Fibroblast of skin of right quadriceps (primary cell): Measurements from ENCODE around the gene SERPING1.
"Not testable (repeated sequence)": the region's sequence is repeated elsewhere in the genome, so short reads cannot be mapped to it uniquely, and the experiment has no call there.

Experiments
- DNase-seq: peaks from one replicate; pipeline ENCODE4 v3.0.0-alpha.2; 2013

SERPING1 gene

DNA sequence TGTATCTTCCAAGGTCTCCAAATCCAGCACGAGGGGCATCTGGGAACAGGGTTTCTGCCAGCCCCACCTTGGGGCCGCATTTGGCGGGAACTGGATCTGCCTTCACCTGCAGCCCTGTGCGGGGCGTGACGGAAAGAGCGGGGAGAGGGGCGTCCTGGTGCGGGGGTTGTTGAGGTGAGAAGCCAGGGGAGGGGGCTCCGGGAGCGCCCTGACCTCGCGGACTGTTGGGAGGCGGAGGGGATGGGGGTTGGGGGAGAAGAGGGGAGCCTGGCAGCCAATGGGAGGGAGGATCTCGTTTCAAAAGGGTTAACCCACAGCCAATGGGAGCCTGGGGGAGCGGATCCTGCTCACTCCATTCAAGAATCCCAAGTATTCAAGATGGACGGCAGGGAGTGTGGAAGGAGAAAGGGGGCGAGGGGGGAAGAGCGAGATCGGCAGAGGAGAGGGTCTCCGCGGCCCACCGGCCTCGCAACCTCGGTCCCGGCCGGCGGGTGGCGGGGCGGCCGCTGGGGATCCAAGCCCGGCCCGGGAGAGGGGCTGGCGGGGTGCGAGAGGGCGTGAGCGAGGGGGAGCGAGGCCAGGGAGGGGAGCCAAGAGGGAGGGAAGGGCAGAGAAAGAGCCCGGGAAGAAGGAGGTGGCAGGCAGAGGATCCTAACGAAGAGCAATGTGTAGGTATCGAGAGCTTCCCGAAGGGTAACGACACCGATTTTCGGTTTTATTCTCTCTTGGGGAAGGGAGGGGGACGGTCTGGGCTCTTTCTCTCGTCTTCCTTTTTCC is 40.7 kb downstream of the SERPING1 start:
- peak; percentile 92 for DNase-seq

DNA sequence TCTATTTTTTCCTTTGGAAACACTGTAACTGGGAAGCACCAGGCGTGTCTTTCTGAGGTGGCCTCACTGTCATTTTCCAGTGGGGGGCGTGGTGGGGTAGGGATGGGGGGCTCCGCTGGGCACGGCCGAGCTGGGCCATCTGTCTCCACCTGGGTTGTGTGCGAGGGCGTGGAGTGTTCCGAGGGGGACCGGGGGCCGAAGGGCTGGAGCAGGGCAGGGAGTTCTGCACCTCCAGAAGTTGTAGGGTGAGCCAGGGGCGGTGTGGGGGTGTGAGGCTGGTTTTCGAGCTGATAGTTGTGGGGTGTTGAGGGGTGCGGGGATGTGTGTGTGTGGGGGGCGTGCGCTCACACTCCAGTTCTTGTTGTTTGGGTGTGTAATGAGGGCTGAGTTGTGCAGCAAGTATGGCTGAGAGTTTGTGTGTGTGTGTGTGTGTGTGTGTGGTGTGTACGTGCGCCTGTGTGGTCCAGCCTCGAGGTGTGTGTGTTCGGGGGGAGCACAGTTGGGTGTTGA is 41.4 kb downstream of the SERPING1 start:
- no peak for DNase-seq

DNA sequence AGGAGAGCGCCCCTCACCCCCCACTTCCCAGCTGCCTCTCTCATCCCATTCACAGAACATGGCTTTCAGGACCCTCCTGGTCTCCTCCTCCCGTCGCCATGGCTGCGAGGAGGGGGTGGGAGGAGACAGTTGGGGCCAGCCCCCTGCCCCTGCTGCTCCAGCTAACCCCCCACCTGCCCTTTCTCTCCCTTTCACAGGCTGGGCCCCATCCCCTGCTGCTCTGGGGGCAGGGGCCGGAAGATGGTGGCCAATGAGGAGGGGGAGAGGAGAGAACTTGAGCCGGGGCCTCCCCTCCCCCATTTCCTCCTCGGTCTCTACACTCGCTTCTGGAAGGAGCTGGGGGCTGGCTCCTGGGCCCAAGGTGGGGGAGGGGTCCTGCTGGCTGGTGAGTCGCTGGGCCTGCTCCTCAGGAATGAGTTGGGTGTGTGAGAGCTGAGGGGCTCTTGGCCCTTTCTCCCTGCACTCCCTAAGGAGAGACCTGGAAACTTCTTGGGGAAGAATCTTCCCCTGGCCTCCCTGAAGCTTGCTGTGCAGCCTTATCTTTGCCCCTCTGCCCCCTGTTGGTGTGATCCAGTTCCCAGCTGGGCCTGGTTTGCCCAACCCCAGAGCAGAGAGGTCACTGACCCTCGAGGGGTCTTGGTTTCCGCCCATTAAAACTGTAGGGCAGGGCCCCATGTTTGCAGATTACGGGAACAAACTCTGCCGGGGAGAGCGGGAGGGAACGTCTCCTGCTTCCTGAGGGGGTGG is 42.0 kb downstream of the SERPING1 start:
- peak; percentile 98 for DNase-seq

DNA sequence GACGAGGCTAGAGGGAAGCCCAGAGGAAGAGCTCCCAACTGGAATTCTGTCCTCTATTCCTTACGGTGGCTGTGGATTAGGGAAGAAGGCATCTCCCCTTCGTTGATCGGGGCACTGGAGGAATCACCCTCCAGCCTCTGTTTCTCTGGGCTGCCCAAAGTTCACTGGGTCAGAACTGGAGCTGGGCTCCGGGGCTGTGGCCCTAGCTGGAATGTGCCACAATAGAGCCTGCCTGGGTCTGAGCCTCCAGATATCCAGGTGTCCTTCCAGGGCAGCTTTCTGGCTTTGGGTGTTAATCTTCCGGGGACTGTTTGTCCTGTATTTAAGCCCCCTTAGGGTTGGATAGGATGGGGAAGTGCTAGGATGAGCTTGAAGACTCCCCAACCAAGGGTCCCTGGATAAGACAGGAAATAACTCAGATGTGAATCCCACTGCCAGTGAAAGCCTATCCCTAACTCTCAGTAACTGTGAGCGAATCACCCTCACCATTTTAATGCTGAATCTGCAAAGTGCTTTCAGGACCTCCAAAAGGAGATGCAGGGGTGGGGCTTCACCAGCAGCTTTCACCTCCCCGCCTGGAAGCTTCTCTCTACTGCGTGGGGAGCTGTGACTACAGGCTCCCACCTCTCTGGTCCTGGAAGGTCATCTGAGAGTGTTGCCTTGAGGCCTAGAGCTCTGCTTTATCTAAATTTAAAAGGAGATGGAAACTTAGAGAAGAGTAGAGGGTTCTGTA is 42.7 kb downstream of the SERPING1 start:
- DNase-seq, result no peak

DNA sequence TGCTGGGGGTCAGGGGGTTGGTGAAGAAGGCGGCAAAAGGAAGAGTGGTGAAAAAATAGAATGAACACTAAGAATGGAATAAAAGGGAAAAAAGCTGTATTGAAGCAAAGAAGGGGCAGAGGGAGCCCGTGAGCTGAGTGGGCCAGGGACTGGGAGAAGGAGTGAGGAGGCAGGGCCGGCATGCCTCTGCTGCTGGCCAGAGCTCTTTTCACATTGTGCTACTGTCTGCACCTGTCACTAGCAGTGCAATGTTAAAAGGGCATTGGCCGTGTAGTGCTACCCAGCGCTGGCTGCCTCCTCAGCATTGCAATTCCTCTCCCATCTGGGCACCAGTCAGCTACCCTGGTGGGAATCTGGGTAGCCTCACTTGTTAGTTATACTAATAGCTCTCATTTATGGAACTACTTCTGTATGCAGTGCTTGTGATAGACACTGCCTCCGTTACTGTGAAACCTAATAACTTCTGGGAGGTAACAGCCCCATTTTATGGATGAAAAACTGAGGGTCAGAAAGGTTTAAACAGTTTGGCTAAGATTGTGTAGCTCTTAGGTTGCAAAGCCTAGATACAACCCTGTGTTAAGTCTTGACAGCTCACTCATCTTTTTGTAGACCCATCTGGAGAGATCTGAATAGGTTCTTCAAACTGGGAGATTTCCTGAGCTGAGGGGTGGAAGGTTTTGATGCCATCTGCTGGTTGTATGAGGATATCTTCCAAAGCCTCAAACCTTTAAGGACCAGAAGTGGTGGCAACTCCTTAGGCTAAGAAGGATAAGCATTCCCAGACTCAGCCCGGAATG is 43.7 kb downstream of the SERPING1 start:
- DNase-seq, result peak; percentile 64

DNA sequence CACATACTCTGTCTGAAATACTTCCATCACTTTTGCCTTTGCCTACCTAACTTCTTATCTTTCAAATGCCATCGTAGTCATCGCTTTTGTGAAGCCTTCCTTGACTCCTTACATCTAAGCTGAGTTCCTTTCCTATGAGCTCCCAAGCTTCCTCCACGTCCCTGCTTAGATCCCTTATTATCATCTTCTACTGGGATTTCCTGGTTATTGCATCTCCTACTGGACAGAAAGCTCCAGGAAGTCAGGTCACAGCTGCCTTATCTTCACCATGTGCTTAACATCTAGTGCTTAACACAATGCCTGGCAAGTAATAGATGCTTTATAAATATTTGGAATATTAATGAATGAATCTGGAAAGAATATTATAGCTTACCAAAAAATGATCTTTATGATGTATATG is 46.3 kb downstream of the SERPING1 start:
- no peak for DNase-seq

DNA sequence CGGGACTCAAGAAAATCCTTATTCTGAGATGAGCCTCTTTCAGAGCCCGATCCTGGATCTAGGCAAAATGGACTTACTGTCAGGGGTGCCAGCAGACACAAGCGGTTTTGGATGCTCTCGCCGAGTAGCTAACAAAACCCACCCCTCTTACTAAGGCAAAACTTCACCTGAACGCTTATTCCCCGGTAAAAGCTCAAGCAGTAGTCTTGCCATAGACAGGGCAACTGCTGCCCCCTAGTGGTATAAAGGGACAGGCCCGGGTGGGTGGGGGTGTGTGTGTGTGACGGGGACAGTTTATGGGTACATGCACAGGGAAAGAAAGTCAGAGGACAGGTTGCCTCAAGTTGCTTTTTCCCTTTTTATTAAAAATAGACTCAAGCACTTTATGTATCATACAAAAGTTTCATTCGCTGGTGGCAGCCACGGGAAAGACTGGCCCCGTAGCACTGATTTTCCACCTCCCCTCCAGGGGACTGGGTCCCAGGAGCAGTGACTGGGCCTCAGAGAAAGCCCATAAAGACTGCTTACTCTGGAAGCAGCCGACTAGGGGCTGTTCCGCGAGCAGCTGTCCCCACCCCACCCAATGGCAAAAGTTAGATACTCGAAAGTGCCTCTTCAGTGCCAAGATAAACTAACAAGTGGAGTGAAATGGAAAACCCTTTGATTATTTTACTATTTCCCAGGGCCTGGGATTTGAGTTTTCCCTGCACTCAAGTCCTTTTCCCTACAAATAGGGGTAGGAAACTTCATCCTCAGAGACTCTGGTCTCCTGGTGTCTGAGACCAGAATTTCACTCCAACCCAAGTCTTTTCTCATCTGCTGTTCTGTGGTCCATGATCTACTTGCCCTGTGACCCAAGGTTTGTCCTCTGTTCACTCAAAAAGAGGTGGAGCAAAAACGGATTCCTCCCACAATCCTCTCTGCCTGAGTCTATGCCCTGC is 47.5 kb downstream of the SERPING1 start:
- DNase-seq, result peak; percentile 68

DNA sequence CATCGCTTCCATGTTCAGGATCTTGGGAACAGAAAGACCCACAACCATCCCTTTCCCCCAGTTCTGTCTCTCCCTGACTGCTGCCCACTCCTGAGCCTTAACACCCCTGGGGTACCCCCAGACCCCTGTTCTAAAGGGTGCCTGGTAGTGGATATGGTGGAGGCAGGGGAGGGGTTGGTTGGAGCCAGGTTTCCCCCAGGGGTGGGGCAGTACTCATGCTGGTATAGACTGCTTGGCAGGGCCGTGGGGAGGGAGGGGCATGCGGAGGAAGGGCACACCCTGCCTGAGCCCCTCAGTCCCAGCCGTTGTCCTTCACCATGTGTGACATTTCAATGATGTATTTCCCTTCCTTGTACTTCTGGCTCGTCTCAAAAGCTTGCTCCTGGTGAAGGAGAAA is 48.2 kb downstream of the SERPING1 start:
- no peak for DNase-seq

DNA sequence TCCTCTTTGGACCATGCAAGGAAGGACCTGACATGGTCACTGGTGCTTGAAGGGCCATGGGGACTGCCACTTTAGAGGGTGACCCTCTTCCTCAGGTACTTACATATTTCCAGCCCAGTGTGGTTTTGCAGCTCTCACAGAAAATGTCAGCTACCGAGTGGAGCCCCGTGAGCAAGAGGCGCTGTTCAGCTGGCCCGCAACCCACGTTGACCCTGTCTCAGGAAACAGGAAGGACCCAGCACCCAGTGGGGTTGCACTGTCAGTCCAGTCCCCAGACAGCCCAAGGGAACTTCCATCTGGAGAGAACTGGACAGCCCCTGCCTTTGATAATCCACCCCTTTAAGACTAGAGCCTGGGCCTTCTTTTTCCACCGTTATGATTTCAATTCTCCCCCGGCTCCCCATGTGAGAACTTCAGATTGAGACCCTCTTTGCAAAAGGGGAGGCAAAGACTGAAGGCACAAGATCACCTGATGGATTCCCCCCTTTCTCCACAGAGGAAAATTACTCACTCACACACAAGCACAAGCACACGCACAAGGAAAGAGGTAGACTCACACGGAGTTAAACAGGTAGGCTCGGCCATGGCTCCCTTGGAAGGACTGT is 48.8 kb downstream of the SERPING1 start:
- no peak for DNase-seq

DNA sequence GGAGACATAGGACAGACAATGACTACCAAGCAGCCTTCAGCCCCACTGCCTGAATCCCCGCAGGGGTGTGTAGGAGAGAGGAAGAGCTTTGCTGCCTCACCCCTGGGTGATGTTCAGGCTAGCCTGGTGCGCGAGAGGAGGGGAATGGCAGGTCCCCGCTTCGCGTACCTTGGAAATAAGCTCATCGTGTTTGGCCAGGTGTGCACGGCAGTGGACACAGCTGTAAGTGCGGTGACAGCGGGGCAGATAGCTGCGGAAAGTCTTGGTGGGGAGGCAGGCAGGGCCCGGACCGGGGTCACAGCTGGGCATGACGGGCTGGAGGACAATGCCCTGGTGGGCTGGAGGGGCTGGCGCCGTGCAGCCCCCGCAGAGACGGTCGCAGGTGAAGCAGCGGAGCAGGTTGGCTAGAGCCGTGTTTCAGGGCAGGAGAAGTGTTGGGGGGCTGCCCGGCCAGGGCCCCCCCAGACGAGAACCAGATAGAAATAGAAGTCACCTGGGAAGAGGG is 49.4 kb downstream of the SERPING1 start:
- DNase-seq, result no peak

DNA sequence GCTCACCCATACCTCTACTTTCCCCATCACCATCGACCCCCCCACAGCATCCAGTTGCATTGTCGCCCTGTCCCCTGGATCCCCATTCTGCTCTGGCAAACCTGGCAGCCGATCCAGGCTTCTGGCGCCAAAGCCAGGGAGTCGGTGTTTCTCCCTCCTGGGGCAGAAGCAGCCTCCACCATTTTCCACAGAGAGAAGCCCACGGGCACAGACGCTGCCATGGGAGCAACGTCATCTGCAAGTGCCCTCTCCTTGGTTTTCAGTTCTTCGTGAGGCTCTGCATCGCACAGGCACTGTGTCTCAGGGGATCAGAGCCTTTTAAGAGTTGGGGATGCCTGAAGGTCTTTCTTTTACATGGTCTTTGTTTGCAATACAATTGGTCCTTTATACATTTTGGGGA is 49.9 kb downstream of the SERPING1 start:
- no peak for DNase-seq

DNA sequence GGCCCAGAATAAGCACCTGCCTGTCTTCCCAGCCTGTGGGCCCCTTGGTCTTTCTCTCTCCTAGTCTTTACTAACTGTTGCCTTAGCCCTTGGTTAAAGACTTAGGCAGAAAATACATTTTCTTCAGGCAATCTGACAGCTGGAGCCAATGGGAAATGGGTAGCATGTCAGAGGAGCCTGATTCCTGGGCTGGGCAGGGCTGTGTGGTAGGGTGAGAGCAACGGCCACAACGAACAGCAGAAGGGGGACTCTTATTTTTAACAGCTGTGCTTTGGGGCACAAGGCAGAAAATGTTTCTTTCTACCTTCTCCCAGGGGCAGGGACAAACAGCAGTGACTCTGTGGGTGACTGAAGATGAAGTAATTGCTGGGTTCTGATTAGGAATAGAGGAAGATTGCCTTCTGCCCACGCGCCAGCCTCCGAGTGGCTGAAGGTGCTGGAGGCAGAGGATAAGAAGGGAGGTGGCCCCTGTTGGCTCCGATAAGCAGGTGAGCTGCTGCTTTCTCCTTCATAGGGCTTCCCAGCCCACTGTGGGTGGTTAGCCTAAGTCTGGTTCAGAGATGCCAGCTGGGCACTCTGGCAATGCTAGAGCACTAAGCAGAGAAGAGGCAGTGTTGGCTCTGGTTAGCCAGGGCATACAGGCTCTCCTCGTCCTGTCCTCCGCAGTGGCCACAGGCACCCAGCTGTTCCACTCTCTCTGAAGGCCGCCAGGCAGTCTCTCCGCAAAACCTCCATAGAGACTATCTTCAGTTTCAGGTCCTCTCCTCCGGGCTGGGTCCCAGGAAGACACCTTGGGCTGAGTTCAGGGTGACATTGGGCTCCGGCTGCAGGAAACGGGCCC is 50.7 kb downstream of the SERPING1 start:
- DNase-seq, result no peak

DNA sequence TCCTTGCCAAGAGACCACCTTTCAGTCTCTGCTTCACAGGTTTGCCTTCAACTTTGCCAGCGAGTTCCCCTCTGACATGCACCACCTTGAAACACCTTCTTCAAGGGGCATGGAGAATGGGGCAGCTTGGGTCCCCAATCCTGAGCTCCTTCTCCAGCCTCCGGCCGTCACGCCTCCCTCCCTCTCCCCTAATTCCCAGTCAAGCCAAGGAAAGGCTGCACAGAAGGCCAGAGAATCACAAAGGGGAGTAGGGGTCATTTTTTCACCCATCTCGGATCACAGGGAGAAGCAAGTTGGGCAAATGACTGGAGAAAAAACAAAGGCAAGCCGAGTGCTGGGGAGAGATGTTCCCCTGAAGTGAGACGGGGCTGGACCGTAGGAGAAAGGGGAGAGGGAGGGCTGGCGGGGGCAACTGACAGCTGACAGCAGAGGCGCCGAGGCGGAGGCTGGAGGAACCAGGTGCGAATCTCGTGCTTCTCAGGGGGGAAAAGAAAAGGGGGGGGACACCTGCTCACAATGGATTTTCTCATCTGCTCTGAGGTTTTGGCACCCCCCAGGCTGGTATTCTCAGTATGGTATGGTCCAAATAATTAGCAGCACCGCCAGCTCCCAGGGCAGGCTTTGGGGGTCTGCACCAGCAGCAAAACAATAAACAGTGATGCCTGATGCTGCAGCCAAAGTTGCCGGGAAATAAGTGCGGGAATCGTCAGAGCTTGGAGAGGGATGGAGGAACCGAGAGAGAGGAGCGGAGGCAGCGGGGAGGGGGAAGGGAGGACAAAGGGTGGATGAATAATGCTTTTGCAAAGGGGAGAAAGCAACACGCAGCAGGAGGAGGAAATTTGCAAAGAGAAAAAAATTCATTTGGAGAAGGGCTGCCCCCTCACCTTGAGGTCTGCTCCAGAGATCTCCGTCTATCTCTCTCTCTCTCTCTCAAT is 51.6 kb downstream of the SERPING1 start:
- DNase-seq, result peak; percentile 49

DNA sequence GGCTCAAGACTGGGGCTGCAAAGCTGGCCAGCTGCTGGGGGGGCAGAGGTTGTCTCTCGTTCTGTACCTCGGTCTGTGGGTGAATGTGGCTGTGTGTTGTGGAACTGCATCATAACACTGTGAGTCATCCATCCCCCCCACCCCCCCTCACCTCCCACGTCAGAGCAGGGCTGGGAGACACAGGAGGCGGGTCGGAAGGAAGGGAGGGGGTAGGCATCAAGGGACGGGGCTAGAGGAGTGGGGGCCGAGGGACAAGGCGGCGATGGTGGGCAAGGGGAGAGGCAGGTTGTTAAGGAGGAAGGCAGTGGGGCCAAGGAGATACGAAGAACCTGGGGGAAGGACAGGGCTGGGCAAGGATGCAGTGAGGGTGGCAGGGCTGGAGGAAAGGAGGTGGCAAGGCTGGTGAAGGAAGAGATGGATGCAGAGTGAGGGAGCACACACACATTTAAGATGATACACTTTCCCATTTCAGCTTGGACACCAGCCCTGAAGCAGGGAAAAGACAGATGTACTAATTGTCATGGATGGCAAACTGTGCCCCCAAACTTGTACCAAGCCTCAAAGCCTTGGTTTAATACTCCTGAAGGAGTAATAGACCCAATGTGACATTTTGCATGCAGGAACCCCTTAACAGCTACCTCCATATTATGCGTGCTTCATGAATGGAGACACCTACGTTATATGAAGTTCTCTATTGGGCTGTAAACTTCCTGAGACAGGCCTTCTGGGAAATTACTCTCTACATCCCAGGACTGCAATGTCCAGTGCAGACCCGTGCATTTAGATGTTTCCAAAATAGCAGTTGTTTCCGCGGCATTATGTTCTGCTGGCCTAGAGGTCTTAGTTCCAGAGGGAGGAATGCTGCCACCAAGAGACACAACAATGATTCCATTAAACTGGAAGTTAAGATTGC is 52.6 kb downstream of the SERPING1 start, which contains the start of gene YPEL4:
YPEL4 (minus strand) TSS at position 87 of the 913 bp plus-strand sequence. CDS start 2,805 bp downstream, outside the sequence.
- DNase-seq, result peak; percentile 83

DNA sequence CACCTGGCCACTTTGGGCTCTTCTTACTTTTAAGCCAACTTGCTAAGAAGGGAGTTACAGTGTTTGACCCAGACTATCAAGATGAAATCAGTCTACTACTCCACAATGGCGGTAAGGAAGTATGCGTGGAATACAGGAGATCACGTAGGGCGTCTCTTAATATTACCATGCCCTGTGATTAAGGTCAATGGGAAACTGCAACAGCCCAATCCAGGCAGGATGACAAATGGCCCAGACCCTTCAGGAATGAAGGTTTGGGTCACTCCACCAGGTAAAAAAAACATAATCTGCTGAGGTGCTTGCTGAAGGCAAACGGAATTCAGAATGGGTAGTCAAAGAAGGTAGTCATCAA is 53.2 kb downstream of the SERPING1 start:
- DNase-seq, result no peak

DNA sequence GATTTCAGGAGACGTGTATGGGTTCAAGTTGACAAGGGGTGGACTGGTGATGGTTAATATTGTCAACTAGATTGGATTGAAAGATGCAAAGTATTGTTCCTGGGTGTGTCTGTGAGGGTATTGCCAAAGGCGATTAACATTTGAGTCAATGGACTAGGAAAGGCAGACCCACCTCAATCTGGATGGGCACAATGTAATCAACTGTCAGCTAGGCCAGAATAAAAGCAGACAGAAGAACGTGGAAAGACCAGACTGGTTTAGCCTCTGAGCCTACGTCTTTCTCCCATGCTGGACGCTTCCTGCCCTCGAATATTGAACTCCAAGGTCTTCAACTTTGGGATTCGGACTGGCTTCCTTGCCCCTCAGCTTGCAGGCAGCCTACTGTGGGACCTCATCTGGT is 53.9 kb downstream of the SERPING1 start:
- DNase-seq, result no peak

DNA sequence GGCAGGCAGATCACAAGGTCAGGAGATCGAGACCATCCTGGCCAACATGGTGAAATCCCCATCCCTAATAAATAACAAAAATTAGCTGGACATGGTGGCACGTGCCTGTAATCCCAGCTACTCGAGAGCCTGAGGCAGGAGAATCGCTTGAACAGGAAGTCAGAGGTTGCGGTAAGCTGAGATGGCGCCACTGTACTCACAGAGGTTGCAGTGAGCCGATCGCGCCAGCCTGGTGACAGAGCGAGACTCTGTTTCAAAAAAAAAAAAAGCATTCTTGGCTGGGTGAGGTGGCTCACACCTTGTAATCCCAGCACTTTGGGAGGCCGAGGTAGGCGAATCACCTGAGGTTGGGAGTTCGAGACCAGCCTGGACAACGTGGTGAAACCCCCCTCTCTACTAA is 54.7 kb downstream of the SERPING1 start:
- DNase-seq, result not testable (repeated sequence)
